ENCODE measurements around the gene CLUH.
"Not testable (repeated sequence)": the region's sequence is repeated elsewhere in the genome, so short reads cannot be mapped to it uniquely, and the experiment has no call there.

CLUH gene

GRCh38 chr17:2701161-2701995, 10.2 kb downstream of the CLUH start:
- no peak for DNase-seq

GRCh38 chr17:2700491-2701141, 10.9 kb downstream of the CLUH start:
- DNase-seq, result no peak

GRCh38 chr17:2700030-2700490, 11.5 kb downstream of the CLUH start:
- no peak for DNase-seq

- not testable (repeated sequence) for DNase-seq
These were observed 12.3 kb downstream of the CLUH start for GRCh38 chr17:2699216-2699805.

- DNase-seq, result no peak
These were observed 13.9 kb downstream of the CLUH start for GRCh38 chr17:2697611-2698162.

GRCh38 chr17:2695961-2696760, 15.4 kb downstream of the CLUH start:
- DNase-seq, result no peak

GRCh38 chr17:2695243-2695960, 16.2 kb downstream of the CLUH start:
- no peak for DNase-seq

GRCh38 chr17:2694381-2695242, 17.0 kb downstream of the CLUH start:
- DNase-seq, result no peak

GRCh38 chr17:2693561-2694380, 17.8 kb downstream of the CLUH start:
- DNase-seq, result no peak

GRCh38 chr17:2692781-2693135, 18.8 kb downstream of the CLUH start:
- DNase-seq, result no peak

- no peak for DNase-seq
These were observed 19.4 kb downstream of the CLUH start for GRCh38 chr17:2691965-2692780.

GRCh38 chr17:2691069-2691871, 20.3 kb downstream of the CLUH start:
- DNase-seq, result no peak

GRCh38 chr17:2690165-2691068, 21.1 kb downstream of the CLUH start:
- no peak for DNase-seq

- DNase-seq, result peak; percentile 60
These were observed 22.0 kb downstream of the CLUH start for GRCh38 chr17:2689411-2690164.

GRCh38 chr17:2688351-2689342, 22.9 kb downstream of the CLUH start:
- DNase-seq, result no peak

Data from CD4-positive, alpha-beta T cell treated with Interleukin-17A for 1 hour (primary cell).